ENCODE results near the gene ANK3.

Gene ANK3

DNA sequence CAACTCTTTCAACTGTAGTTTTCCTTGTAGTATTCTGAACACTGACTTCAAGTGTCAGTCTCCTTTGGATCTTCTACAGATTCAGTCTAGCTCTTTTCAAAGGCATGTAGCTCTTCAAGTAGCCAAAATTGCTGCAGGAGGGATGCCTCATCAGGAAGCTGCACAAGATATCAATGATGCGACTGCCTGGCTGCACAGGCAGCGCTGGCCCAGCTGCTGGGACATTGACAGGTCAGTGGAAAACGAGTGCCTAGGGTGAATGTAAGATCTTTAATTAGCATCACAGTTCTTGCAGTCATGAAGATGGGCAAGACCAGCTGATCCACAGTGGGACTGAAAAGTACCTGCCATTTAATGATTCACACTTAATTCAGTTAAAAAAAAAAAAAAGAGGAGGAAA is 167.6 kb downstream of the ANK3 start:
- DNase-seq (ENCODE audit: low read depth), result no peak

DNA sequence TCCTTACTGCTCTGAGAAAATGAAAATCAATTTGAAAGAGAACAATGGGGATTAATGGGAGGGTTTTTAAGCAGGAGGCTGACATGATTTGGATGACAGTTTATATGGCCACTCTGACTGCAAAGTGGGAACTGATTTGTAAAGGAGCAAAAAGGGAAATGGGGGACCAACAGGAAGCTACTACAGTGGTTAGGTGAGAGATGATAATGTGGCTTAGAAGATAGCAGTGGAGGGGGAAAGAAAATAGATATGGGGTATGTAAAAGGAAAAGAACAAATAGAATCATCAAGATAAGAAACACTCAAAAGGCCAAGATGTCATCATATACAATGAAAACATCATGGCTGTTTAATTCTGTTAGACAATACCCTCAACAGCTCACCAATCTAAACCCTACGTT is 177.5 kb downstream of the ANK3 start:
- DNase-seq (ENCODE audit: low read depth), result no peak

DNA sequence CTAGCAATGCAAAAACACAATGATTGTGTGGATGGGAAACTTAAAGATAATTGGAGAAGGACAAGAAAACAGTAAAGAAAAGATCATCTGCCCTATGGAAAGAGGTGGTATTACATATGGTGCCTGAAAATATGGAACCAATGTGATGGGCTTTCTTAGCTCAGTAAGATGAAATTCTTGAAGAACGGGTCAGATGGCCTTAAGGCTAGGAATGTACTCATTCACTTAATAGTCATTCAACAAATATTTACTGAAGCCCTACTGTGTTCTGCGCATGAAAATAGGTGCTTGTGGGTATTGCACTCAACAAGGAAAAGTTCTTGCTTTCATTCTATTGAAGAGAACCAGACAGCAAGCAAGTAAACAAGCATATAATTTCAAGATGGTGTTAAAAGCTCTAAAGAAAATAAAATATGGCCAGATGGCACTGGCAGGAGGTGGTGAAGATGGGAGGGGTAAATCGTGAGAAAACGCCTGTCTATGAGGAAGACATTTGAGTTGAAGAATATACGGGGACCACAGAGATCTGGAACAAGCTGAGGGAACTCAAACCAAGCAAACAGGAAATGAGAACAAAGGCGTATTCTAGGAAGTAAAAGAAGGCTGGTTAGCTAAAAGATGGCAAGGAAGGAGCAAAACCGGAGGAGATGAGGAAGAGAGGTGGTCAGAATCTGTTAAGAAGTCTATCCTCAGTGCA is 179.7 kb downstream of the ANK3 start:
- DNase-seq (ENCODE audit: low read depth), result no peak

DNA sequence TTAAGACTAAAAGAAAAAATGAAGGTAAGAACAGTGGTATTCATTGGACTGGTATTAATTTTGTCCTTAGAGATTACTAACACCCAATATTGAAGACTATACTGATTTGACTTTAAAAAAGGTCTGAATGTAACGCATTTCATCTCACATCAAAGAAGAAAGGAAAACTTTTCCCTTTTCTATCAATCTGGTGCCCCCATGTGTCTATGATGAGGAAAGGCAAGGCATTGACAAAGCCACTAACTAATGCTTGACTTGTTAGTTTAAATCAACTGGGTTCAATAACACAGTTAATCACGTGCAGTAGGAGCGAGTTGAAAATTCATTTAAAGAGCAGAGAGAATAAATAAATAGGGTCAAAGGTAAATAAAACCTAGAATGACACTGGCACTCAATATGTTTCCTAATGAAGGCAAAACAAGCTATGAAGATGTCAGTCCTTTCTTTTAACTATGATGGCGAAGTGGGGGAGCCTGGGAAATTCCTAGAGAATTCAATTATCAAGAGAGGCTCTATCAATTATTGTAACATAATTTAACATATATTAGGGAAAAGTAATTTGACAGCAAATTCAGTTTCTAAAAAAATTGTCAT is 180.9 kb downstream of the ANK3 start:
- no peak for DNase-seq (ENCODE audit: low read depth)

DNA sequence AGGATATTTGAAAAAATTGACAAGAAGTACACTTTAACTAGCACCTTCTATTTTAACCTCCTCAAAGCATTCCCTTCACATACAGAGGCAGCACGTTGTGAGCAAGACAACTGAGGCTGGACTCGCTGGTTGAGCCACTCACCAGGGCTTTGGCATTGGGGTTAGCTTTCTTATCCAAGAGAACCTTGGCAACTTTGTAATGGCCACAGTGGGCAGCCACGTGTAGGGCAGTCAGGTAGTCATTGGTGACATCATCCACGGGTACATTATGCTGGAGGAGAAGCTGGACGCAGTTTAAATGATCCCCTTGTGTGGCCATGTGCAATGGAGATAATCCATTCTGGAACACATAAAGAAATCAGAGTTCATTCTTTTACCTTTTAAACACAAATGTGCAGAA is 181.8 kb downstream of the ANK3 start:
- DNase-seq (ENCODE audit: low read depth), result no peak

DNA sequence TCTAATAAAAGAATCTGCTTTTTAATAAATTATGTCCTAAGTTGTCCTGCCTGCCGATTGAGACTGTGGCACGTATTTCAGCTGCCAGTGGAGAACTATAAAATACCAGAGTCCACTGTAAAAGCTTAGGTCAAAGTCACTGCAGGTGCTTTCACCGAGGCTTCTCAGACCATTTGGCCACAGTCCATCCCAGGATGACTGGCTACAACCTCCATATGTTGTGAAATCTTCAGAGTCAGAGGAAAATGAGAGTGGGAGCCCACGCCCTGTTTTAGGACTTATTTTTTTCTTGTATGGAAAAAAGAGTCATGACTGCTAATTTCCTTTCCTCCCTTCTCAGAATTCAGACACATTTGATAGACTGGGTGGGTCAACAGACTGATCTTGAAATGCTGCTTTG is 182.9 kb downstream of the ANK3 start:
- DNase-seq (ENCODE audit: low read depth), result no peak

DNA sequence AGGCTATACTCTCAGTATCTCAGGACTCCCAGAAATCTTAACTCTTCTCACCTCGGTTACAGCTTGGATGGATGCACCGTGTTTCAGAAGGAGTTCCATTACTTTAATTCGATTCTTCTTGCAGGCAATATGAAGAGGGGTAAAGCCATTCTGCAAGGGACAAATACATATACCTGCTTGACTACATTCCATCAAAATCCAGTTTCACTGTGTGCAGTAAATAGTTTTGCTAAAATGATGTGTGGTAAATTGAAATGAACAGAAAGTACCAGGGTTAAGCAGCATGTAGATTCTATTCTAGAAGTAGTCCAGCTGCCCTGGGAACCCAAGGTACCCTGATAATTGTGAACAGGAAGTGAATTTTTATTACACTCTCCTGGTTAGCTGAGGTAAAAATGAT is 183.9 kb downstream of the ANK3 start:
- no peak for DNase-seq (ENCODE audit: low read depth)

DNA sequence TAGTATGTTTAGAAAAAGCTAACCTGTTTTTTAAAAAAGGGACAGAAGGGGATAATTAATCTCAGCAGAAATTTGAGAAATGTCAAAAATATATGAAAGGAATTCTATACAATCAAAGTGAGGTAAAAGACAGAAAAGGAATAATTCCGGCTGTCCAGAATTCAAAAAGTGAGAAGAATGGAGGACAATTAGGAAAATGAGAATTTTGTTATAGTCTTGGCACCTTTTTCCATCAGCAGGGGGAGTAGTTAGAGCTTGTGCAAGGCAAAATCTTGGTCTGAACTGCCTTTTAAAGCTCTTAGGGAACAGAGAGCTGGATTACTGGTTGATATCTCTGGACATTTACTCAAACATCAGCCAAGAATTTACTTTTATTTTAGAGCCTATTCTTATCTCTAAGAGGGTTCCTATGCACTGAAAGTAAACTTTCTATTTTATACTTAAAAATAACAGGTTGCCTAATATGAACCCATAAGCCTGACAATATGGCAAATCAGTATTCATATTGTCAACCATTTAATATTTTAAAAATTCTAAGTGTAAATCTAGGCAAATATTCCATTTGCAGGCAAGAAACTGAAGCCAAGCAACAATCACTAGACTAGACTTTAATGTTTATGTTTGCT is 185.6 kb downstream of the ANK3 start:
- DNase-seq (ENCODE audit: low read depth), result no peak

DNA sequence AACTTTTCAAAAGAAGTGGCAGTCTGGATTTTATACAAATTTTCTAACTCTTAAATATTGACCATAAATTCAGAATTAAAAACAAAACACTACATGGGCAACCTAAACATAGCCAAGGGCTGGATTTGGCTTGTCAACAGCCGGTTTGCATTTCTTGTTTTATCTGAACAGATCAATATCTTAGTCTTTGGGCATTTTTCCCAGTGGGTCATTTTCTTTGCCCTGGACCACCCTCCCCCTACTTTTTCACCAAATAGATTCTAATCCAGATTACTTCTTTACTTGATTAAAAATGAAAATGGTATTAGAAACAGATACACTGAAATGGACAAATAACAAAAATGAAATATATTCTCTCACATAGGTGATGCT is 189.0 kb downstream of the ANK3 start:
- no peak for DNase-seq (ENCODE audit: low read depth)

DNA sequence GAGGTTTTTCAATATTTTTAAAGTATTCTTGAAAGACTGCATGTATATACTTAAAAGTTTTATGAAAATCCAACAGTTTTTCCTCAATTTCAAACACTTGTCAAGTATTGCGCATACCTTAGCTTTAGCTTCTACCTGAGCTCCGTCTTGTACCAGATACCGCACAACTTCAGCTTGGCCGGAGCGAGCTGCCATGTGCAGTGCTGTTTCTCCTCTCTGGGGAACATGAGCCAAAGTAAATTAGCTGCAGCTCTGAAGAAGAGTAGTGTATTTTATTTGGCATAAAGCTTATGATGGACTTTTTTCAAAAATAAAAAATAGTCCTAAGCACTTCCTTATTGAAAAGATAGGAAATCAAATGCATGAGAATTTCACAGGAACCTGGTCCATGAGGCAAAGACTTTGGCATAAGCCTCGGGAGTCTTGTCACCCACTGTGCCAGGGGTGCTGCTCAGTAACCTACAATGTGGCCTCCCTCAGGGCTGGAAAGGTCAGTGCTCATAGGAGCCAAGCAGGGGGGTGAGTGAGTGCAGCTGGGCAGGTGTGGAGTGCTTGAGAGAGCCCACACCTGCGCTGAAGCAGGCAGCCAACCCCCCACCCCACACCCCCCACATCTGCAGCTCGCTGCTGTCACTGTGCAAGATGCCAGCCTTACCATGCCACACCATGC is 189.5 kb downstream of the ANK3 start:
- no peak for DNase-seq (ENCODE audit: low read depth)

DNA sequence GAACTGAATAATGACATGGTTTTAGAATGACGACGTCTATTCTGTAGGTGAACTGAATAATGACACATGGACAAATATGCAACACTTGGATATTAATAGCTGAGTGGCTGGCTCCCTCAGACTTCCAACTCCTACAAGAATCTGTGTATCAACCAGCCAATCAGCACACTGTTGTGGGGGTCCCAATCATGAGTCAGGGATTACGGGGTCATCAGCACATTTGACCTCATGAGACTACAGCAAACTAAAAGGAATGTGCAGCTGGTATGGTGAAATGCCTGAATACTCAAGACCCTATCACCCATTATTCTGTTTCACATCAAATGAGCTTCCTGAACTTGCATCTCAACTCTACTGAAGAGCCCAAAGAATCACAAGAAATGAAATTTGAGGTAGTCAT is 192.5 kb downstream of the ANK3 start:
- DNase-seq (ENCODE audit: low read depth), result no peak

DNA sequence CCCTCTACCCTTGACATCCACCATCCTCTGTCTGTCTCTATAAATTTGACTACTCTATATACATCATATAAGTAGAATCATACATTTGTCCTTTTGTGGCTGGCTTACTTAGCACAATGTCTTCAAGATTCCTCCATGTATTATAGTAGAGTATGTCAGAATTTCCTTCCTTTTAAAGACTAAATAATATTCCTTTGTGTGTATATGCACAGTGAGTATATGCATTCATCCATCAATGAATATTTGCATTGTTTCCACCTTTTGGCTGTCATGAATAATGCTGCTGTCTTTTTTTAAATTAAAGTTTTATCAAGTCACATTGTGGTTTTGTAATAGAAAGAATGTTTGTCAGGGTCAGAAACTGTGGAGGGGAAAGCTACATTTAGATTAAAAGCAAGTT is 195.3 kb downstream of the ANK3 start:
- DNase-seq (ENCODE audit: low read depth), result no peak

DNA sequence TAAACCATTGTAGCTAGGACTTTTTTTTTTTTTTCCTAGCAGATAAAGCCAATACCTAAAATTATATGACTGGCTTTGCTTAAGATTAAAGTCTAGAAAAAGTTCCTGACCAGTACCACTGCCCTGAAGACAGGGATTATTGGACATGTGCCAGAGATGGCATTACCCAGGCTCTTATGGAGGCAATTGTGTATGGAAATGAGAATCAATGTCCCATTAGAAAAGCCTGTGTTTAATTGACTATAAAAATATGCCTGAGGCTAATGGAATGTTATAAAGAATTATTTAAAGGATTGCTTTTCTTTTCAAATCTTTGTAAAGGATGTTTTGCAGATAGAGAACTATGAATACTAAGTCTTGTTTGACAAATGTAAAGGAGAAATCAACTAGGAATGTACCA is 196.7 kb downstream of the ANK3 start:
- no peak for DNase-seq (ENCODE audit: low read depth)

DNA sequence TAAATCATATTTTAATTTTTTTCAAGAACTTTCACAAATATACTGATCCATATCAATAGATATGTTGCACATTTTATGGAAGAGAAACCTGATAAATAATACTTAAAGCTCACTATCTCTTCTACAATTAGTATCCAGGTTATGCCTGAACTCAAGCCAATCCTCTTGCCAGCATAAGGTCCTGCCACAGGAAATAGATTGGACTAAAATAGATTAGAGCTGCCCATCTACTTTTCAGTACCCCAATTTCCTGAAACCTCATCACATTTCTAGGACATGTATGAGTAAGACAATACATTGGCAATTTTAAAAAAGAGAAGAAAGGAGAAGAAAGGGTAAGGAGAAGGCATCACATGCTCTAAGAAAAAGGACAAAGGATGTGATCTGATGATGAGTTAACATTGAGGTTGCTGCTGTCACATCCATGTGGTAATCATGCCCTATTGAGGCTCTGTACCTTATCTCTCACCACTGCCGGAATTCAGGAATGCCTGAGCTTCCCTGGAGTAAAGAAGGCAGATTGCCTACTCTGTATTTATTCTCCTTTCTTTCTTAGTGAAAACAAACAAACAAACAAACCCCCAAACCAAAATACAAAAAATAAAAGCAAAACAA is 199.7 kb downstream of the ANK3 start:
- DNase-seq (ENCODE audit: low read depth), result no peak

DNA sequence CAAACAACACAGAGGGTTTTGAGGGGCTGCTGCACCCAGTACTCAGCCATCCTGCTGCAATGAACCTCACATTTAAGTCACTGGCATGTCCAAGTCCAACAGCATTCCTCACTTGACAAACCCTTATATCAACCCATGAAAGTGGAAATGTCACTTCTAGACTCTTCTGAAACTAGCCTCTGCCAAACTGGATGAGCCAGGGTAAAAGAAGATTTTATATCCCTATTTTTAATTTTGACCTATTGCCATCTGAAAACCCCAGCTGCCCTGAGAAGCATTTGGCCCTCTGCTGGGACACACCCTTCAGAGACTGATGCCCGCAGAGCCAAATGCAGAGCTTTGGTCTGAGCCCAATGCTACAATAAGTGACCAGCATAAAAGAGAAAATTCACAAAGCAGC is 201.1 kb downstream of the ANK3 start:
- no peak for DNase-seq (ENCODE audit: low read depth)

DNA sequence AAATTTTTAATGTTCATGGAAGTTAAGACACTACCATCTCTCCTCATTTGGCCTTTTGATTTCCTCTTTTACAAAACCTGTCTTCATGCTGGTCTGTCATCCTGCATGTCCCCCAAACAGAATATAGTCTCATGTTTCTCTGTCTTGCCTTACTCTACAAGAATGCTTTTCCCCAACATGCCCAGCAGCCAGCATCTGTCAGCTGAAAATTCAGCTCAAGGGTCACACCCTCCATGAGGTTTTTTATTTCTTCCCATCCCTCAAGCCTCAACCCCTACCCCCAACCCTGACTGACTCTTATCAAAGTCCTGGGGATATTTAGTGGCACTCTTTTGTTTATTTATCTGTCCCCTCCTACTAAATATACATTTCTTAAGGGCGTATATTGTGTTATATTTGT is 202.0 kb downstream of the ANK3 start:
- DNase-seq (ENCODE audit: low read depth), result no peak

DNA sequence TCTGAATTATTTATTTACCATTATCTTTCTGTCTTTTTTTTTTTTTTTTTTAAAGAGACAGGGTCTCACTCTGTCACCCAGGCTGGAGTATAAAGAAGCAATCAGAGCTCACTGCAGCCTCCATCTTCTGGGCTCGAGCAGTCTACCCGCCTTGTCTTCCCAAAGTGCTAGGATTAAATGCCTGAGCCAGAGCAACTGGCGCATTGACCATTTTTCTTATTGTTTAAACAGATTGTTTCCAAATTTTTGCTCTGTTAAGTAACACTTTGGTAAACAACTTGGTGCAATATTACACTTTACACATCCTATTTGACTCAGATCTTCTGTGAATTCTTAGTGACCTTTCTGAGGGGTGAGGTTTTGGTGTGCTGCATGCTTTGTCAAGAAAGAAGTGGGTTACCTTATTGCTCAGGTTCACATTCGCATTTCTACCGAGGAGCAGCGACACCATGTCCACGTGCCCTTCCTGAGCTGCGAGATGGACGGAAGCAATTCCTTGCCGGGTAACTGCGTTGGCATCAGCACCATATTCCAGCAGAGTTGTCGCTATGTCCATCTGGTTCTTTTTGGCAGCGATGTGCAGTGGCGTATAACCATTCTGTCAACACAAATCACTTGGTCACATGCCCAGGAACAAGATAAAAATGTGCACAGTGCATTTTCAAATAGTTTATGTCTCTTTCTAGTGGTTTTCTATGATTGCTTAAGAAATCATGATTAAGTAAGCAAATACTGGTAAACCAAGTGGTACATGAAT is 203.2 kb downstream of the ANK3 start:
- no peak for DNase-seq (ENCODE audit: low read depth)

DNA sequence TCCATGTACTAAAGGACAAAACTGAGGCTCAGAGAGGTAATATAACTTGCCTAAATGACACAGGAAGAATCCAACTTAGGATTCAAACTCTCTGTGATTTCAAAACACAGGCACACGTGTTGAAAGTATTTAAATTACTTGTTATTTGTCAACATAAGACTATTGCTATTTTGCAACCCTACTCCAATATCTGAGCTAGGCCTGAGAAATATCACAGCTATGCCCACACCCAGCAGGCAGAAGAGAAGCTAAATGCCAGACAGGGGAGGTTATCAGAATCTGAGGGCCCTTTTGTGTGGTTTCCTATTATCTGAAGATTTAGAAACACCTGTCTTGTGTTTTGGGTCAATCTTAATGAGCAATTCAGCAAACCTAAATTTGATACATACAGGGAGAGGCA is 204.3 kb downstream of the ANK3 start:
- DNase-seq (ENCODE audit: low read depth), result no peak

DNA sequence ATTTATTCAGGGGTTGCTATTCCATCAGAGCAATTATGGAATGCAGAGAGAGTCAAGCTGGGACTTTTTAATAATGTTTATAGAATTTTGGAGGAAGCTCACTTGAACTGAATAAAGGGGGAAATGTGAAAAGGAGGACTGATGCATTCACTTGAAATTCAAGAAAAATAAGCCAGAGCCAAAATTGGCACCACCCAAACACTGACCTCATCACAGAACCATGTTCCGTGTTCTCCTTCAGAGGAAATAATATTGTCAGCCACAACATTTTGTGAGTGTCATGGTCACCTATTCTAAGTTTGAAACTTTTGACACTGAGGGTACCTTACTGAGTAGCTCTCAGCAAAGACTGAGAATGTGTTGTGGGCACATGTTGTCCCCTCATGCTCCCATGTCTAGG is 207.0 kb downstream of the ANK3 start:
- DNase-seq (ENCODE audit: low read depth), result no peak

DNA sequence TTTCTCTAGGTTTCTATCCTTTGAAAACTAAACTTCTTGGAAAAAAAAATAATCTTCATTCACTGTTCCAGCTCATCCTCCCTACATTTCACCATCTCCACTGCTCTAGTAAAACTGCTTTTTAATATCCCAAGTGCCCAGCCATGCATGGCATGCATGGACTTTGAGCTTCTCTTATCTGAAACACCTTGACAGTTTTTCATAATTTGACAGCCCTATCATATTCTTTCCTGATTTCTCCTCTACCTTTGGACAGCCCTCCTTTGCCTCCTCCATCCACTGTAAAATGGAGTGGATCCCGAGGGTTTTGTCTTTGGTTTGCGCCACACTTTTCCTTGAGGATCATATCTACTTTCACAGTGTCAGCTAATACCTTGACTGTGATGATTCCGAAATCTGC is 212.8 kb downstream of the ANK3 start:
- no peak for DNase-seq (ENCODE audit: low read depth)

DNA sequence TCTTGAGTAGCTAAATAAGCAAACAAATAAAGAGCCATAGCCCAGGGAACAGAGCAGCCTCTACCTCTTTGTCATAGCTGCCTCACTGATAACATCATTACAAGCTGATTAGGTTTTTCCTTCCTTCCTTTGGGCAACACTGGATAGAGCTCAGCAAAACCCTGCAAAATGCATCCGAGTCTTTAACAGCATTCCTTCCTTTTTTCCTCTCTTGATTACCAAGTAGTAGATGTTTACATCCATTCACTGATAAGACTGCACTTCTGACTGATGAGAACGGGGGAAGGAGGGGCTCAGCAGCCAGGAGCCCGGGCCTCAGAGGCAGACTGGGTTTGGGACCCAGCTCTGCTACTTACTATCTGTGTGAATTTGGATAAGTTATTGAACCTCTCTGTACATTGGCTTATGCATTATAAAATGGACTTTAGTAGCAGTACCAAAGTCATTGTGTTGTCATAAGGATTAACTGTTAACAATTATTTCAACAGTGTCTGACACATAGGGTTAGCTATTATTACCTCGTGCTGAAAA is 214.2 kb downstream of the ANK3 start:
- no peak for DNase-seq (ENCODE audit: low read depth)

Data from stimulated activated CD8-positive, alpha-beta memory T cell treated with anti-CD3 and anti-CD28 coated beads, Interleukin-7, amount 100 ng/mL, for 24 hours (primary cell).